Testis (tissue), 2 donors: Measurements from ENCODE around the gene SCGB1A1.

Source experiments
- POLR2A ChIP-seq: fragments of 450-650 bp; IDR thresholded peaks from one replicate; pipeline ENCODE4 v1.6.1; 2017; ENCODE audit warnings: antibody characterized with exemption, mild to moderate bottlenecking, moderate library complexity
- TF ChIP-seq, protein P1 (sequence below), 3 experiments: fragments of 450-650 bp in 2 of 3; fragments of 200-600 bp in 1 of 3; sonication (generic) in 1 of 3; IDR thresholded peaks; one replicate each; pipeline ENCODE4 v1.5.1; 2016 to 2019; ENCODE audit warnings: antibody characterized with exemption in 3 of 3, mild to moderate bottlenecking in 2 of 3, moderate library complexity in 1 of 3

DNA sequence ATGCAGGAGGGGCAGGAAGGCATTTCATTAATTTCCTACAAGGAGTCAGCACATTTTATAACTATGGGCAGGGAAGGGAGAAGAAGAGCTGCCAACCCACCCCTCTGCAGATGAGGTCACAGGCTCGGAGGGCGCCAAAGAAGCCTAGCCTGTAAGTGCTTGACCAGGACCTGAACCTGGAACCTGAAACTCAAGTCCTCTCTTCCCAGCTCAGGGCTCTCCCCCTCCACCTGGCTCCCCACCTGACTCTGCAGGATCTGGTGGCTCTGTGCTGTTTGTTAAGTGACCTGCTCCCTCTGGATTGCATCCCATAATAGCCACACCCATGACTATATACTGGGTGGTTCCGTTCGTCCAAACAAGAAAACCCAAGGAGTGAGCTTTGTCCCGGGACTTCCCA is 27.3 kb downstream of the SCGB1A1 start:
- TF ChIP-seq, protein P1, sequence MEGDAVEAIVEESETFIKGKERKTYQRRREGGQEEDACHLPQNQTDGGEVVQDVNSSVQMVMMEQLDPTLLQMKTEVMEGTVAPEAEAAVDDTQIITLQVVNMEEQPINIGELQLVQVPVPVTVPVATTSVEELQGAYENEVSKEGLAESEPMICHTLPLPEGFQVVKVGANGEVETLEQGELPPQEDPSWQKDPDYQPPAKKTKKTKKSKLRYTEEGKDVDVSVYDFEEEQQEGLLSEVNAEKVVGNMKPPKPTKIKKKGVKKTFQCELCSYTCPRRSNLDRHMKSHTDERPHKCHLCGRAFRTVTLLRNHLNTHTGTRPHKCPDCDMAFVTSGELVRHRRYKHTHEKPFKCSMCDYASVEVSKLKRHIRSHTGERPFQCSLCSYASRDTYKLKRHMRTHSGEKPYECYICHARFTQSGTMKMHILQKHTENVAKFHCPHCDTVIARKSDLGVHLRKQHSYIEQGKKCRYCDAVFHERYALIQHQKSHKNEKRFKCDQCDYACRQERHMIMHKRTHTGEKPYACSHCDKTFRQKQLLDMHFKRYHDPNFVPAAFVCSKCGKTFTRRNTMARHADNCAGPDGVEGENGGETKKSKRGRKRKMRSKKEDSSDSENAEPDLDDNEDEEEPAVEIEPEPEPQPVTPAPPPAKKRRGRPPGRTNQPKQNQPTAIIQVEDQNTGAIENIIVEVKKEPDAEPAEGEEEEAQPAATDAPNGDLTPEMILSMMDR (IDR thresholded peaks at IDR 0.05): no peak
- TF ChIP-seq POLR2A: no peak
